ENCODE results near the gene HABP2. TPM values are rescaled to one million over a fixed set of nuclear protein-coding genes. Genes with fewer than 3 reads are reported as not detected.

The HABP2 gene
- total RNA-seq, 4 donors from 2014 or later = under 0.01 to 0.09 TPM; not detected in 2

DNA sequence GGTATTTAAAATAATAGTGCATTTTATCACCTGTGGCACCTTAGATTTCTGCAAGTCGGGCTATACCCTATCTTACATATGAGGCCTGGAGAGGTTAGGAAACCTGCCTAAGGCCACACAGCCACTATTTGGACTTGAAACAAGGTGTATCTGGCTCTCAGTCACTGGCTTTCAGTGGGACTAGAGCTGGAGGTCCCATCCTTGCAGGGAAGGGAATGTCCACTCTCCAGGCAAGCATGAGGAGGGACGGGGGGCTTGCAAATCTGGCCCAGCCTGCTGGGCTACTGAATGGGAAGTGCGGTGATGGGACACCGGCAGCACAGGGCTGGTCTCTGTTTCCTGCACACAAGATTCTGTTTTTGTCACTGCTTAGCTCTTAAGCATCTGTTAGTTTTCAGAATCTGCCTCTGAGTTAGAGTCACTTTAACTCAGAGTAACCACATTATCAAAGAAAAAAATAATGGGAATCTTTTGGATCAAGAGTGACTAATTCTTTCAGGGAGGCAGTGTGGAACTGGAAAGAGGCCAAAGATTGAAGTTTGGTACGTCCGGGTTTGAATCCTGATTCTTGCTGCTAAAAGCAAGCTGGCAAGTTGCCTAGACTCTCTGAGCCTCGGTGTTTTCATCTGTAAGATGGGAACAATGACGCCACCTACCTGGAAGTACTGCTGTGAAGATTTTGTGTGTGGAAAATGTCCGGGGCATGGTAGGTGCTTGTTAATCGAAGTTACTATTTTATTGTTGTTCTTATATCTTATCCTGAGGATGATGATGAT lies 33.8 kb upstream of the HABP2 start:
- H3K36me3 ChIP-seq = no peaks in the 10 kb centered on the region
- H3K27me3 ChIP-seq = no peaks in the 10 kb centered on the region
- H3K27ac ChIP-seq = no peak overlapping the region

DNA sequence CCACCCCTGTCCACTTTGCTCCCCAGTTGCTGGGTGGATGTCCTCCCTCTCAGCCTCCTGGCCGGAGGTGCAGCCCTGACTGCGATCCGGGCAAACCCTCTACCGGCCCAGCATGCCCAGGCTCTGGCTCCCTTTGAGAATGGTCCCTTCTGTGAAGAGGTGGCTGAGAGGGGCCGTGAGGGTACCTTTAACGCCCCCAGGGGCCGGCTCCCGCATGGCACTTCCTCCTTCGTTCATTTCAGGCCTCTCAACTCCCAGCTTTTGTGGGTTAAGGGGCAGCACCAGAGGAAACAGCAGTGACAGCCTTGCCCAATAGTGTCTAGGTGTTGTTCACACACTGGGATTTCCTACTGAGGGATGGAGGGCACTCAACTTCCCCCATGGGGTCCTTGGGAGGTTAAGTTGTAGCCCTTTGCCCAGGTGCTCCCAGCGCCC lies 33.2 kb upstream of the HABP2 start:
- Histone ChIP-seq H3K4me3 (no peak overlapping the region), H3K27me3 (no peaks in the 10 kb centered on the region), H3K9me3 (no peaks in the 10 kb centered on the region), H3K4me1 (peaks cover 0 to 8% (median 0%) of the 10 kb centered on the region in 3 donors), H3K36me3 (no peaks in the 10 kb centered on the region), H3K27ac (no peak overlapping the region)
- no peak for DNase-seq
- intact Hi-C loops (cut with DNase I) = no loop called here
- 85 to 100% methylated on average over 1 to 9 of the region's 10 CpGs for WGBS, 2 donors
- no peak for TF ChIP-seq POLR2A (IDR thresholded peaks at IDR 0.05)
- TF ChIP-seq, protein P1, sequence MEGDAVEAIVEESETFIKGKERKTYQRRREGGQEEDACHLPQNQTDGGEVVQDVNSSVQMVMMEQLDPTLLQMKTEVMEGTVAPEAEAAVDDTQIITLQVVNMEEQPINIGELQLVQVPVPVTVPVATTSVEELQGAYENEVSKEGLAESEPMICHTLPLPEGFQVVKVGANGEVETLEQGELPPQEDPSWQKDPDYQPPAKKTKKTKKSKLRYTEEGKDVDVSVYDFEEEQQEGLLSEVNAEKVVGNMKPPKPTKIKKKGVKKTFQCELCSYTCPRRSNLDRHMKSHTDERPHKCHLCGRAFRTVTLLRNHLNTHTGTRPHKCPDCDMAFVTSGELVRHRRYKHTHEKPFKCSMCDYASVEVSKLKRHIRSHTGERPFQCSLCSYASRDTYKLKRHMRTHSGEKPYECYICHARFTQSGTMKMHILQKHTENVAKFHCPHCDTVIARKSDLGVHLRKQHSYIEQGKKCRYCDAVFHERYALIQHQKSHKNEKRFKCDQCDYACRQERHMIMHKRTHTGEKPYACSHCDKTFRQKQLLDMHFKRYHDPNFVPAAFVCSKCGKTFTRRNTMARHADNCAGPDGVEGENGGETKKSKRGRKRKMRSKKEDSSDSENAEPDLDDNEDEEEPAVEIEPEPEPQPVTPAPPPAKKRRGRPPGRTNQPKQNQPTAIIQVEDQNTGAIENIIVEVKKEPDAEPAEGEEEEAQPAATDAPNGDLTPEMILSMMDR (IDR thresholded peaks at IDR 0.05) = no peak

More for the DNA sequence above, 33.8 kb upstream of the HABP2 start:
- TF ChIP-seq, protein P1 (IDR thresholded peaks at IDR 0.05) = no peak
- TF ChIP-seq POLR2A (IDR thresholded peaks at IDR 0.05) = no peak
- no peaks in the 10 kb centered on the region for H3K9me3 ChIP-seq
- no peak for DNase-seq
- H3K4me3 ChIP-seq = no peak overlapping the region
- whole genome bisulfite sequencing, 2 donors = 61 to 63% methylated on average over 7 to 9 of the region's 10 CpGs
- intact Hi-C loops (cut with DNase I) = no loop called here
- peaks cover 0 to 8% (median 0%) of the 10 kb centered on the region in 3 donors for H3K4me1 ChIP-seq

GRCh38 chr10:113520261-113520660 lies 32.6 kb upstream of the HABP2 start:
- no peak for DNase-seq

GRCh38 chr10:113520690-113521474 lies 32.0 kb upstream of the HABP2 start:
- TF ChIP-seq POLR2A (IDR thresholded peaks at IDR 0.05) = no peak
- TF ChIP-seq, protein P1 (IDR thresholded peaks at IDR 0.05) = peak; percentile 63 to 98 (median 95)
- Histone ChIP-seq H3K4me3 (no peak overlapping the region), H3K27me3 (no peaks in the 10 kb centered on the region), H3K36me3 (no peaks in the 10 kb centered on the region), H3K9me3 (no peaks in the 10 kb centered on the region), H3K27ac (no peak overlapping the region), H3K4me1 (peaks cover 0 to 8% (median 0%) of the 10 kb centered on the region in 3 donors)
- intact Hi-C loops (cut with DNase I) = no loop called here
- 39 to 40% methylated on average over 7 to 8 of the region's 8 CpGs for WGBS, 2 donors
- no peak for DNase-seq

More at GRCh38 chr10:113520261-113520660, 32.6 kb upstream of the HABP2 start:
- no peak overlapping the region for H3K4me3 ChIP-seq
- no peaks in the 10 kb centered on the region for H3K27me3 ChIP-seq
- intact Hi-C loops (cut with DNase I) = no loop called here
- no peaks in the 10 kb centered on the region for H3K9me3 ChIP-seq
- 83 to 95% methylated on average over 2 of the region's 2 CpGs for WGBS, 2 donors
- no peak for TF ChIP-seq POLR2A (IDR thresholded peaks at IDR 0.05)
- TF ChIP-seq, protein P1 (IDR thresholded peaks at IDR 0.05) = no peak
- H3K36me3 ChIP-seq = no peaks in the 10 kb centered on the region
- no peak overlapping the region for H3K27ac ChIP-seq
- H3K4me1 ChIP-seq = peaks cover 0 to 8% (median 0%) of the 10 kb centered on the region in 3 donors

DNA sequence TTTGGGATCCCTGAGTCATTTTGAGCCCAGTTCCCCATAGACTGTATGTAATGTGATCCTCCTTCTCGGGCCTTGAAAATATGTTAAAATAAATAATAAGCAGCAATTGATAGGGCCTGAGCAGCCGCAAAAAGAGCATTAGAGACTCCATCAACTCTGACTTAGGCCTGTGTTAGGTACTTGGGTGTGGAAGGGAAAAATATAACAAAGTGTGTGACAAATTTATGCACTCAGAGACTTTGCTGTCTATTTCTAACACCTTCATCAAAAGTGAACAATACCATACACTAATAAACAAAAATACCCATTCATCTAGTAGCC lies 31.4 kb upstream of the HABP2 start:
- no peak overlapping the region for H3K4me3 ChIP-seq
- no peak for DNase-seq
- H3K9me3 ChIP-seq = no peaks in the 10 kb centered on the region
- TF ChIP-seq POLR2A (IDR thresholded peaks at IDR 0.05) = no peak
- TF ChIP-seq, protein P1 (IDR thresholded peaks at IDR 0.05) = no peak
- WGBS, 2 donors = 54 to 55% methylated on average over 2 of the region's 2 CpGs
- peaks cover 0 to 8% (median 0%) of the 10 kb centered on the region in 3 donors for H3K4me1 ChIP-seq
- intact Hi-C loops (cut with DNase I) = no loop called here
- H3K27ac ChIP-seq = no peak overlapping the region
- H3K27me3 ChIP-seq = no peaks in the 10 kb centered on the region
- no peaks in the 10 kb centered on the region for H3K36me3 ChIP-seq
